Stimulated activated CD4-positive, alpha-beta T cell treated with anti-CD3 and anti-CD28 coated beads, Interleukin-1b, Interleukin-23, amount 100 ng/mL, for 1 hour (primary cell): ENCODE measurements around the gene NAV3.

Experiments used
- DNase-seq, 2 donors: peaks; one replicate each; pipeline ENCODE4 v3.0.0-alpha.2; 2020; ENCODE audit warnings: low read depth in 2 of 2

Gene NAV3

DNA sequence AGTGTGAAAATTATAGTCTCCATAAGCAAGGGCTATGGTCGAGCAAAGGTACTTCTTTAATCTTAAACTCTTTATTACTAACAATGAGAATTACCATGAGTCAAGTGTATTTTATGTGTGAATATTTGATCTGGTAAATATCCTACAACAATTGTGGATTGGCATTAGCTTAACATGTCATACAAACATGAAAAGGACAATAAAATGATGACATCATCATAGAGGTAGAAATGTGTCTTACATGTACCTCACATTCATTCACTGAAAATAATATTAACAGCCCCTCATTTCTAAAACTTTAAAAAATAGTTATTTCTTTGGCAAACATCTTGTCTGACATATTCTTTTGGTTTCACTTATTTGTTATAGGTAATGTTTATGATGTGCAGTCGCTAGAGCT is 355.0 kb downstream of the NAV3 start:
- DNase-seq = no peak

DNA sequence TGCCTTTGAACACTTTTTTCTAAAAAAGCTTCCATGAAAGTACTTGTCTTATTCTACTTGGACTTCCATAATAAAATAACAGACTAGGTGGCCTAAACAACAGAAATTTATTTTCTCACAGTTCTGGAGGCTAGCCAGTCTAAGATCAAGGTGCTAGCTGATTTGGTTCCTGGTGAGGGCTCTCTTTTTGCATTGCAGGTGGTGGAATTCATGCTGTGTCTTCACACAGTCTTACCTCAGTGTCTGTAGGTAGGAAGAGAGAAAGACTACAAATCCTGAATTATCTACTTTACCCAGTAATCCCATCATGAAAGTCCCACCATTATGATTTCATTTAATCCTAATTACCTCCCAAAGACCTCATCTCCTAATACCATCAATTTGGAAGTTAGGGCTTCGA is 356.0 kb downstream of the NAV3 start:
- DNase-seq = no peak

DNA sequence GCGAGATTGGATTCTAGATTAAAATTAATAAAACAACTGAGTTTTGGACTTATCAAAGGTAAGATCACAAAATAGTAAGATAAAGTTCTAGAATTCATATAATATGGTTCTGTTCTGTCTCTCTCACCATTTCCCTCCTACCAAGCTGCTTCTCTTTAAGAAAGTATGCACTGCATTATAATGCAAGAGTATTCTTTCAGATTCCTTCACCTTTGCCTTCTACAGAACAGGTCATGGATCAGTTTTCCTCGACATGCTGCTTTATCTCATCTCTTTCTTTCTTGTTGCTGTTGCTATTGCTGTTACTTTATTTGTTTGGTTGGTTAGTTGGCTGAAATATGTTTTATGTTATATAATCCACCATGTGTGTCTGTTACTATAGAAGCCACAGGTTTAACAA is 357.0 kb downstream of the NAV3 start:
- DNase-seq = no peak

DNA sequence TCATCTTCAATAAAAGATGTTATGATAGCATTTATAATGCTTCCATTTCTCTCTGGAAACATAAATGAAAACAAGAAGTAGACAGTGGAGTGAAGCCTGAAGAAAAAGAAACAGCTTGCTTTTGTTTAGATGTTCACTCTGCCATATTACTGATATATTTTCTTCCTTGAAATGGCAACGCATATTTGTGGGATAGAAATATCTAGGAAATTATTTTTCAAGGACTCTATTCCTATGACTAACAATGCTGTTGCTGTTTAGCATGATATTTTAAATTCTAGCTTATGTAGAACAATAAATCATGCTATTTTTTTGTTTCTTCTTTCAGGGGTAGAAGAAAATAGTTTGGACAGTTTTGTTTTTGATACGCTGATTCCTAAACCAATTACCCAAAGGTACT is 359.0 kb downstream of the NAV3 start:
- DNase-seq = no peak

DNA sequence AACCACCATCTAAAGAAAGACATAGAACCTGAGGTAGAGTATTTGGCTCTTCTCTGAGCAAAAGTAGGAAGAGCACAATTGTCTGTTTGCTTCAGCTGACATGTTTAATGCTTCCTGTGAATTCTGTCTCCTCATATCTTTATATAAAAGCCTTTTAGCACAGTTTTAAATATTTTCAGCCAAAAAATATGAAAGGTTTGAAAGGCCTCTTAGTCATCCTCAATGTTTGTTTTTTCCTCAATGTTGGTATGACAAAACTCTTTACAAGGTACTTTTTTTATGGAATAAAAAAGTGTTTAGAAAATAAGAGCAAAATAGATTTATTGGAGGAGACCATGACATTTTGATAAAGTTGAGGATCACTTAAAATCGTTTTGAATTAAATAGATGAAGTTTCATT is 360.9 kb downstream of the NAV3 start:
- DNase-seq = no peak

DNA sequence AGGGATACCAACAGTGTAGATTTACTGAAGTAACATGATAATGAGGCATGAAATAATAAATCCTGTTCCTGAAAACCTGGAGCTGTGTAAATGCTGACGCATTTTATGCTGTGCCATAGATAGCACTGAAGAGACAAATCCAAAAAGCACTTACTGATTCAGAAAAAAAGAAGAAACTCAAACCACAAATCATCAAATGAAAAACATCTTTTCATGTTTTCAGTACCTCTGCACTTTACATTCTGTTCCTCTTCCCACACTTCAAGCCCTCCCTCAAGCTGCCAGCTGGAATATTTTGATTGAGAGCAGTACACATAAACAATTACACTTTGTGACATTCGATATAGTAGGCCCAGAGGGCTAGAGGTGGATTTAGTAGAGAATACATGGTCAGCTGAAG is 362.3 kb downstream of the NAV3 start:
- no peak for DNase-seq

DNA sequence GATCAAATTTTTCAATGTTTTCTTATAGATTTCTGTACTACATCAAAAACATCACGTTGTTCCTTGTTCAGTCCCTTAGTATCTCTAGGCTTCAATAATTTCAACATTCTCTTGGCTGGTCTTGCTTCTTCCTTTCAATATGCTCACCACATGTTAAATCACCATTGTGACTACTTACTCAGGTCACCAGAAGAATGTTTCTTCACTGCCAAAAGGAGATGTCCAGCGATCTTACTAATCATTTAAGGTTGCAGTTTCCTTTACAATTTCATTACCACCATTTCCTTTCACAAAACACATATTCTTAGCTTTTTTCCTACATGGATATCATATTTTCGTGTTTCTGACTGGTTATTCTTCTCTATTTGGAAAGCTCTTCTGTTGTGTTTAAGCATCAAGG is 363.8 kb downstream of the NAV3 start:
- no peak for DNase-seq

DNA sequence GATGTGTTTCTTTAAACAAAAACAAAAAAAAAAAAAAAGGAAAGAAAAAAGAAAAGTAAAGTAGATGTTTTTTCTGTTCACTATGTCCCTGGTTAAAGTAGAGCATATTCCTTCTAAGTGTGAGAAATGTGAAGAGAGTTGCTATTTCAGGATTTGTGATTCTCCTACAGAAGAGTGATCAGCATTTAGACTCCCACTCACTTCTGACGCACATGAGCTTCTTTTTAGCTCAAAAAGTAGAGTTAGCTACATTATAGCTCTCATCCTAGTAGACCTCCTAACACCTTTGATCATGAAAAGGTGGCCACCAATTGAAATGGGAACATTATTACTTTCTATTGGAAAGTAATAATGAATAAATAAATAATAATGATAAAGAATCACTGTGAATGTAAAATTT is 368.2 kb downstream of the NAV3 start:
- no peak for DNase-seq

DNA sequence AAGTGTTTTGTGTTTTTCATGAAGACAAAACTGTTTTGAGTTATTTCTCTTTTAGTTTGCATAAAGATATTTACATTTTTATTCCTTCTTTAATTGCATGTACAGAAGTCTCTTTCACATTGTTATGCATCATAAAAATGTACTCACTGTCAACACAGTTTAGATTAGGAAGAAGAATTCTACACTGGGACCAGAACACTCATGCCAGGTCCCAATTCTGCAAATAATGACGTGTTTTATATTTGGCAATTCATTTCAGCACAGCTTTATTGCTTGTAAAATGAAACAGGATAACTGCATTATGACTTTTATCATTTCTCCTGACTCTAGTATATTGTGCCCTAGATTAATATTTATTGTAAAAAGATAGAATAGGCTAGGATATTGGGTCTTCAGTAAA is 369.2 kb downstream of the NAV3 start:
- no peak for DNase-seq

DNA sequence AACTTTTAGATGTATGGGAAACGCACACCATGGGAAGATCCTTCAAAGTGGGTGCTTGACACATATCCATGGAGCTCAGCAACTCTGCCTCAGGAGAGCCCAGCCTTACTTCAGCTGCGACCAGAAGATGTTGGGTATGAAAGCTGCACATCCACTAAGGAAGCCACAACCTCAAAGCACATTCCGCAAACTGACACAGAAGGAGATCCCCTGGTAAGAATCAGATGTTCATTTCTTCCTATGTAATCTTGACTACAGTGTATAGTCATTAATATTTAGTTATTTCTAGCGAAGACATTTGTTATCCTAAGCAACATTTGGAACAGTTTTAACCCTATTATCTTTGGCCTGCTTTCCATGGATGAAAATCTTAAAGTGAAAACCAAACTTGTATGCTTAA is 374.2 kb downstream of the NAV3 start:
- no peak for DNase-seq

DNA sequence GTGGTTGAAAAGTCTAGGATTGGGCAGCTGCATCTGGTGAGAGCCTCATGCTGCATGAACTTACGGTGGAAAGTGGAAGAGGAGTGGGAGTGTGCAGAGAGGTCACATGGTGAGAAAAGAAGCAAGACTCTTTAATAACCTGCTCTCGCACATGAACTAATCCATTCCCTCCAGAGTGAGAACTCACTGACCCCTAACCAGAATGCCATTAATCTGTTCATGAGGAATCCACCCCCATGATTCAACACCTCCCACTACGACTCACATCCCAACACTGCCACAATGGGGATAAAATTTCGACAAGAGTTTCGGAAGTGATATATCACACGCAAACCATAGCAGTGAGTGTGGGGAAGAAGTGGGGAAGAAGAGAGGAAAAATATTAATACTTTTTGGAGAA is 377.4 kb downstream of the NAV3 start:
- no peak for DNase-seq

DNA sequence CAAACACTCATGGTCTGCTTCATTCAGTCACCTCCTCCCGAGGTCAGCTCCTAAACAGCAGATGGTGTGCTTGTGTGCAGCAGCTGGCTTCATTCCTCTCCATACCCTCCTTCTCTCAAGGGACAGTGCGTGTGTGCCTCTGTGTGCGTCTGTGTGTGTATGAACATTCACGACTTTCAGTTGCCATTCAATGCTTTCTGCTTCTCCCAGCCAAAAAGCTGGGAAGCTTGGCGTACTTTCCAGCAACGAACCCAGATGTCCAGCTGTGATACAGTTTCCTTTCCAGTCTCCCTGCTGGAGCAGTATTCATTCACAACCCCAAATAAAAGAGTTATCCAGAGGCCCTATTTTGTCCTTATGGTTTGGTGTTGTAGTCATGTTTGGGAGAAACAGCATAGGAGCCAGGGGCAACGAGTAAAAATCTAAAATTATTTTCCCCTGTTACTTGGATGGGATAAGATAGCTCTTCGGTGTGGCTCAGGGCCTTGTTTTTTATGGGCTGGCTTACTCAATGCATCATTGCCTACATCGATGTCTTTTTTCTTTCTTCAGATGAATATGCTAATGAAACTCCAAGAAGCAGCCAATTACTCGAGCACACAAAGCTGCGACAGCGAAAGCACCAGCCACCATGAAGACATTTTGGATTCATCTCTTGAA is 379.3 kb downstream of the NAV3 start:
- DNase-seq = no peak

DNA sequence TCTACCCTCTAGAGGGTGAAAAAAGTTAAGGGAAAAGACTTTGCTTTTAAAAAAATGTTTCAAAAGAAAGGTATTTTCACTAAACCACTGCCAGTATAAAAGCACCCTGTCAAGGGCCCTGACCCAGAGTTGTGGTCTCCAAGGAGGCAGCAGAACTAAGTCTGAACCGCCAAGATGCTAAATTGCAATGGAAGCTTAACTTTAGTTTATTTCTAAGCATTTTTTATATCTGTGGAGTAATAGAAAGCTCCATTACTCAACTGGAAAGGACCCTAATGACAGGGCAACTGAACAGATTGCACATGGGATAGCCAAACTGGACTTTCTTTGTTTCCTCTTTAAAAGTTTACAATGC is 379.8 kb downstream of the NAV3 start:
- no peak for DNase-seq

DNA sequence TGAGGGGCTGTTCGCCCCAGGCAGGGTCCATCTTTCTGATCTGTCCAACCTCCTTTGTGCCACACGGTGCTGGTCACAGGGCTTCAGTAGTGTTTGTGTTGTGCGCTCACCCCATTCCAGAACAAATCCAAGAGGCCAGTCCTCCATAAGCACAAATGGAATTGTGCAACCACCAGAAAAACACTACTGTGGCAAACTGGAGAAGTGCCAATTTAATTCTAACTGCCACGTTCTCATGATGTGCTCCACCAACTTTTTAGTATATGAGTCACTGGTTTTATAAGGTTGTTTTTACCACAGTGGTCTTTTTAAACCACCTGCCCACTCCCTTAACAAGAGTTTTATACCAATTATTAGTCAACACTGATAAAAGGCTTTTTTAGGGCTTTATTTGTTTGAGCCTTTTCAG is 380.2 kb downstream of the NAV3 start:
- no peak for DNase-seq

DNA sequence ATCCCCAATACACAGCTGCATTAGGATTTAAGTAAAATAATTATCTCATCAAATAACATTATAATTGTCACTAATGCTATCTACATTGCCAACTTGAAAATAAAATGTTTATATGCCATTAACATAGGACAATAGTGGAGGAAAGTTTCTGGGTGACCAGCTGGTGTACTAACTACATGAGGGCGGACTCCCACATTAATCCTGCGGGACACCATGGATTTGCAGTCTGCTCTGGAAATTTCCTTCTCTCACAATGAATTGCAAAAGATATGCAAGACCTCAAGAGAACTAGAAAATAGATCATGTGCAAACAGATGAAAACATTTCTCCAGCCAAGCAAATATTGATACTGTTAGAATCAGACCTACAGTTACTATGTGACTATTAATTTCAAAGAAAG is 390.1 kb downstream of the NAV3 start:
- DNase-seq = no peak

DNA sequence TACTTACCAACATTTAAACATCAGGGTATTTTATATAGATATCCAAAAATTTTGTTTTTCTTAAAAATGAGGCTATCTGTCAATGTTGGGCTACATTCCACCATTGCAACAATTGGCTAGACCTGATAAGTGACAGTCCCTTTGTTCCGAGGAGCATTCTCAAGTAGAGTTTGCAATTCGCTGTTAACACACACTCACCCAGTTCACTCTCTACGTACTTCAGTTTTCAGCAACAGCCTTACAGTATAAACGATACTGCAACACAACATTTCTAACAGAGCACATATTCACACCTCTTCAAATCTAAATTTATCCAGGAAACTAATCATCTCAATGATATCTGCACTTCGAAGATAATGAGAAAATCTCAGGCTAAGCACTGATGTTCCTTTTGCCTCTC is 393.5 kb downstream of the NAV3 start:
- no peak for DNase-seq

DNA sequence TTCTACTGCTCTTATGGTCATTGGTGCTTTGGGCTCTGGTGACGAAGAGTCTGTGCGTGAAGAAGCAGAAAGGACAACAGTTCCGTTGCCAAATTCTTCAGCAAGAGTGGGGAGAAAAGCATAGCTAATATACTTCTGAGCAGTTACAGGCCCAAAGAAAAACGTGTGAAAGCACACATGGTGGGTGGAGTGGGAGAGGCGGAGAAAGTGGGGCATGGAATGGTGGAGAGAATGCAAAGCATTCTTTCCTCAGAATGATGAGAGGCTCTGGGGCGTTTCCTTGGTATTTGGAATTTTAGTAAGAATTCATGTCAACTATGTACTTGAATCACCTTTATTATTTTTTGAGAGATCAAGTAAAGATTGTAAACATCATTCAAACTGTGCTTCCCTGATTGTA is 396.1 kb downstream of the NAV3 start:
- DNase-seq = no peak

DNA sequence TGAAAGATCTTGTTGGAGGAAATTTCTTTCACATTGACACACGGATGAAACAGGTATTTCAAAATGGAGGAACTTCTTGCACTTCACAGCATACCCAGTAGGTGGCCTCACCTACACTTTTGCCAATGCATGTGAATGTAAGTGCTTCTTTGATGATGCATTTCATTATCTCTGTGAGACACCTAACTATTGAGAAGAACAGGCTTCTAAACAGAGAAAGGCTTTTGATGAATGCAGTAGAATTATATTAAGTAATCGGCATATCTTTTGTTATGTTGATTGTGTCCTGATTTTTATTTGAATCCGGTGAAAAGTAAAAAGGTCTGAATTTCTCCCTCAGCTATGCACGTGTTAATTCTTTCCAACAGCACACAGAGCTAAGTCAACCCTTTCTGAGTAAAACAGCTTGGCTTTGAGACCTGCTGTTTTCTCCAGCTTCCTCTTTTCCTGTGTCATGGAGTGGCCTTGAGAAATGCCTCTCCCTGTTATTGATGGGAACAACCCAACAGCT is 399.0 kb downstream of the NAV3 start:
- DNase-seq = no peak

DNA sequence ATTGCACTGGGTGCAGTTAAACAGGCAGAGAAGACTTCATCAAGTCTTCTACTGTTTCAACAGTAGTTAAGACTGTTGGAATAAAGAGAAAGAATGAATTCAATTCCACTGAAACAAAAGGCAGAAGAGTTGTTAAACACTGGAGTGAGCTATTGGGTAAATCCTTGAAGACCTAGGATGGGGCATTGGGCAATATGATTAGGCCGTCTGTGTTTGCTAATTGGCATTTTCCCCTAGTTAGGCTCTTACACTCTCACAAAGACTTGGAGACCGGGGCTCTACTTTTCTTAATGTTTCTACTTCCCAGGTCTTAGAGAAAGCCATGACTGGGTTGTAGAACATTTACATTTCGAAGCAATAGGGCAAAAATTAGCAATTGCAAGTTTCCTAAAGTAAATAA is 402.1 kb downstream of the NAV3 start:
- DNase-seq = no peak

DNA sequence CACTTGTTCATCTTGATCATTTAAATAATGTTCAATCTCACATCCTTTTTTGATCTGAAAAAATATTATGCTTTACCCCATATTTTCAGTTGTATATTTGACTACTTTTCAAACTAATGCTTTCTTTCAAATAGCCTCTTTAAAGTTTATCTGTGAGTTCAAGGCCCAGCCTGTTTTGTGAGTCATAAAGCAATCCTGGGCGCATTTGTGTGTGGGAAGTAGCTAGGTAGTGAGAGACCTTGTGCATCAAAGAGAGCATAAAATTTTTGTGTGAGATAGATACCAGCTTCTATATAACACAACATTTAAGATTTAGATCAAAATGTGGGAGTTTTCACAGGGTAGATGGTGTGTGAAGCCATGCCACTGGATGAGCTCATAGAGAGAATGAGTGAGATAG is 405.6 kb downstream of the NAV3 start:
- no peak for DNase-seq

DNA sequence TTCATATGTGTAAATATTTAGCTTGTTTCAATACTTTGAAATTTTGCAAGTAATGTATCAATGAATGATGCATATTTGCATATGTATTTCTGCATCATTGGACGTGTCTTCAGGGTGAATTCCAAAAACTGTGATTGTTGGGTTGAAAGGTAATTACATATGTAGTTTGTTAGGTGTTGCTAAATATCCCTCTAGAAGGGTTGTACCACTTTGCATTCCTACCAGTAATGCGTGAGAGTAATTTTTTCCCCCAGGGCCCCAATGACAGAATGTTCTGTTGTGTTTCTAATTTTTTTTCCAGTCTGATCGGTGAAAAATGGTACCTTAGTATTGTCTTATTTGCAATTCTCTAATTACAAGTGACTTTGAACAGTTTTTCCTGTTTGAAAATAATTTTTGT is 408.9 kb downstream of the NAV3 start:
- no peak for DNase-seq

DNA sequence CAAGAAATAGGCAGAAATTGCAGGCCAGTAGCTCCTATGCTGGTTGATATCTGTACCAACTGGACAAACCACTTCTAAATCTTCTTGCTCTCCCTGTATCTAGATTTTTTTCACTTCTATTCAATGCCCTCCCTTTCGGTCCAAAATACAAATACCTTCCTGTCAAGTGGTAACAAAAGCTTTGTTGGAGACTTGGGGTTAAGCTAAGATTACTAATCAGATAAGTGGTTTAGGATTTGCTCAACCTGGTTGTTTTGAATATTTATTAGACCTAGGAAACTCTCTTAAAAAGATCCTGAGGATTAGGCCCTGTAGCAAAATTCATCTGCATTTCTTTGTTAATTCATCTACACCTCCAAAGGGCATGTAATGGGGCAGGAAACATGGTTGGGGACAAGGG is 410.1 kb downstream of the NAV3 start:
- DNase-seq = no peak

DNA sequence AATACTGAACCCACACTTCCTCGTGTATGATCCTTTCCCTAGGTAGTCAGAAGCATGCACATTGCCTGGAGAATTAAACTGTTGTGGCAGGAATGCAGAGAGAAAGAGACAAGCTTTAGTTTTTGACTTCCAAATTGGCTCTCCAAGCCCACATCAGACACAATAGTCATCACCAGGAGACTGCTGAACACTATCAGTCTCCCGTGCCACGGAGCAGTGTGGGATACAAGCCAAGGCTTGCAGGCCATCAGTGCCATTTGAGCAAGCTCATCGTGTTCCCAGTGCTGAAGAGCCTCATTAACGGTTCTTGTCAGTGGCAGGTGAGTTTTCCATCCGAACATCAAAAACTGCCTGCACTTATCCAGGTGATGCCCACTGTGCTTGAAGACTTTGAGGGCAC is 410.8 kb downstream of the NAV3 start:
- DNase-seq = no peak

DNA sequence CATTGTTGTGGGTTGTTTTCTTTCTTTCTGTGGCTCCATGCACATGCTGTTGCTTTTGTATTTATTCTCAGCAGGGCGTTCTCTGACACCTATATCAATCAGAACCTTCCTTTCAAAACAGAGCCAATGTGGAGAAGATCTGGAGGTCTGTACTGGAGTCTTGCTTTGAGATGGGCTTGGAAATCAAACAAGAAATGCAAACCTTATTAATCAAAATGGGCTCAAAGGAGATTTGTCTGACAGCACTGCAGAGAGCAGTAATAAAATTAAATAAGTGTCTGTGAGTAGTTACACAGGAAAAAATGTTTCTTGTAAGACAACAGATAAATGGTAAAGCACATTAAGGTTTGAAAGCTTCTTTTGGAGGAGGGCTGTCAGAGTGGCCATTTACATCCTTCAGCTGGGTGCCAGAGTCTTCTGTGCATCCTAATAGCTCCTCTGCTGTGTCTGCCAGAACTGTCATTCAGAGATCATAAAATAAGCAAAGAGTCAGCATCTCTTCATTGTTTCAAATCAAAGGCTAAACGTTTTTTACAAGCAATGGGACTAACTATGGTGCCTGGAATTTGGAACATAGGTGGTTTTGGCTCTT is 414.3 kb downstream of the NAV3 start:
- DNase-seq = no peak
